Germinal center (tissue), 1 donor: ENCODE data around the gene BHLHA15.
A peak's percentile ranks its signal among the peaks of the same experiment; 100 is the strongest.

Experiments used
- DNase-seq: peaks from one replicate; pipeline ENCODE4 v3.0.0; 2012; ENCODE audit warnings: mixed read lengths, low spot score

The BHLHA15 gene

GRCh38 chr7:98225913-98226614 lies 14.8 kb downstream of the BHLHA15 start:
- DNase-seq = no peak

DNA sequence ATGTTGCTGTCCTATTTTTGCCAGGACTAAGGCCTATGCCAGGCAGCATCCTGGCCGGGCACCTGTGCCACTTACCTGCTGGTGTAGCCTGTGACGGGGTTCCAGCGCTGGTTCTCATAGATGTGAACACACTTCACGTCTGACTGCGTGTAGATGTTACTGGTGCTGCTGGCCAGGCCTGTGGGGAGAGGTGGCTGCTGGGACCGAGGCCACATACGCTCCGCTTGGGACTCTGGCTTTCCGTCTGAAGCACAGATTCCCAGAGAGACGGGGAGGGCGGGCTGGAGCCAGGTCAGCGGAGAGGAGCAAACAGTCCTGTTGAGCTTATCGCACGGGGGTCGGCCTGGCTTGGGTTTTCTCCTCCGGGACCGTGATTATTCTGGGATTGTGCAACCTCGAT lies 16.7 kb downstream of the BHLHA15 start:
- DNase-seq = no peak

GRCh38 chr7:98228801-98229200 lies 17.6 kb downstream of the BHLHA15 start:
- DNase-seq = no peak

DNA sequence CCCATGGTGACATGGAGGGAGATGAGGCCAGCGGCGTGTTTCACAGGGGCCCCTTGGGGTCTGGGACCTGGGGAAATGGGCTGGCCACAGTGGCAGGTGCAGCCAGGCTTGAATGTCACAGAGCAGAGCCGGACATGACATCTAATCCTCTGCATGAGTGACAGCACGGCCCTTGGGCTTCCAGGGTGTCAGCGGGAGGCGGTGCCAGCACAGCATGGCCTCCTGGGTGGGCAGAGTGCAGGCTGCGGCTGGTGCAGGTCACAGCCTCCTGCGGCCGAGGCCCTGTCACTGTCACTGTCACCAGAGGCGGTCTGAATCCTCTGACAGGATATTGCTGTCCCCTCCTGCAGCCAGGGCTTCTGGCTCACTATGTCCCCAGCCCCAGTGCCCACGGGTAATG lies 18.2 kb downstream of the BHLHA15 start:
- no peak for DNase-seq

DNA sequence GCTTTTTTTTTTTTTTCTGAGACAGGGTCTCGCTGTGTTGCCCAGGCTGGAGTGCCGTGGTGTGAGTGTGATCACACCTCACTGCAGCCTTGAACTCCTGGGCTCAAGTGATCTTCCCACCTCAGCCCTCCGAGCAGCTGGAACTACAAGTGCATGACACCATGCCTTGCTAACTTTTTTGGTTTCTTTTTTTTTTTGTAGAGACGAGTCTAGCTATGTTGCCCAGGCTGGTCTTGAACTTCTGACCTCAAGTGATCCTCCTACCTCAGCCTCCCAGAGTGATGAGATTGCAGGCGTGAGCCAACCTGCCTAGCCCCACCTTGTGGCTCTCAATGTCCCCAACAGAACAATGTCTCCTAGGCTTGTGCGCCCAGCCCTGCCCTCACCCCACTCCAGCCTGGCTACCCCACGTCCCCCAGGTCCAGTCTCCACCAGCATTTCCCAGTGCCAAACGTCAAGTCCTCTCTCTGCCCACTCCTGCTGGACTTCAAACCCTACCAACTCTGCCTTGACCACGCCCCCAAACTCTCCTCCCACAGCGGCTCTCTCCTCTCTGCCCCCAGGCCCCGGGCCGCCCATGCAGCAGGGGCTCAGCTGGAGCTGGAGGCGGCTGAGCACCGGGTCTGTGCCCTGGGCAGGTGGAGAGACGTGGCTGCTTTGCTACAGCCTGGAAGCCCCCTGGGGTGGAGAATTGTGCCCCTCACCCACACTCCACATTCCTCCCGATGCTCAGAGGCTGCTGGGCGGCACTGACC lies 18.9 kb downstream of the BHLHA15 start:
- DNase-seq = no peak

GRCh38 chr7:98230746-98231471 lies 19.7 kb downstream of the BHLHA15 start:
- DNase-seq = no peak

GRCh38 chr7:98231493-98232262 lies 20.4 kb downstream of the BHLHA15 start:
- DNase-seq = no peak

DNA sequence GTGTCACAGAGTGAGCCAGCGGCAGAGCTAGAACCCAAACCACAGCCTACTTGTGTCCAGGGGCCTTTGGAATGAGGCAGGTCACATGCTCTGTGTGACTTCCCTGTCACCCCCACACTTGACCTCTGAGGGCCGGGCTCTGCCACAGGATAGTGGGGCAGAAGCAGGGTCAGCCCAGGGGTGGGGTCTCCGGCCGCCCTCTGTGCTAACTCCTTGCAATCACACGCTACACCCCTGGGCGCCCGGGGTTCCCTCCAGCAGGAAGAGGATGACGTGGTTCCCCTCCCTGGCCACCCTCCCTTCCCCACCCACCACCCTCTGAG lies 21.0 kb downstream of the BHLHA15 start:
- no peak for DNase-seq

GRCh38 chr7:98232799-98233198 lies 21.6 kb downstream of the BHLHA15 start:
- DNase-seq = no peak

DNA sequence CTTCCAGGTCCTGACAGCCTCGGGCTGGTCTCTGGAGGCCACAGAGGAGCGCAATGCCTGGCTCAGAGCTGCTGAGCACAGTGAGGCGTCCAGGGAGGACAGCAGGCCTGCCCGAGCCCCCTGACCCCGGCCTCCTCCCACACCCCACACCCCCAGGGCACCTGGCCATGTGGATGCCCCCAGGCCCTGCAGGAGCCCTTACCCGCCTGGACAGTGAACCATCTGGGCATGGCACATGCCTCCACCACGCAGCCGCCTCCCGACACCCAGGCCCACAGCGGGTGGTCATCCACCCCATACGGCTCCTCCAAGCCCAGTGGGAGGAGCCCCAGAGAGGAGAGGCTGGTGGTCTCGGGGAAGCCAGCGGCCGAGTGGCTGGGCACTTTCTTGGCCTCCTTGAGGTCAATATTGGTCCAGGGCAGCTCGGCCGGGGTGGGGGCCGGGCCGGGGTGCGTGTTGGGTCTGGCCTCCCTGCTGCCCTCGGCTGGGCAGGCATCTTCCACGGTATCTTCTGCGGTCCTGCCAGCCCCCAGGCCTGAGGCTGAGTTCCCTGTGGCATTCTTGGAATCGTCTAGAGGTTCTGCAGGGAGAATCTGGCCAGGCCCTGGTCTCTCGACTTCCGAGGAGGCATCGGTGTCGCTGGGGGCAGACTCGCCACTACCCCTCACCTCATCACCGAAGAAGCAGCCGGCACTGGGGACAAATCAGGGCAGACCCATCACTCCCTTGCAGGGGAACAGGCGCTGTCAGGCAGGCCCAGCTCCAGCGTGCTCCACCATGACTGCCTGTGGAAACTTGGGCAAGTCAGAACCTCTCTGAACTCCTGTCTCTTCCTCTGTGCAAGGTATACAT lies 22.2 kb downstream of the BHLHA15 start:
- no peak for DNase-seq

DNA sequence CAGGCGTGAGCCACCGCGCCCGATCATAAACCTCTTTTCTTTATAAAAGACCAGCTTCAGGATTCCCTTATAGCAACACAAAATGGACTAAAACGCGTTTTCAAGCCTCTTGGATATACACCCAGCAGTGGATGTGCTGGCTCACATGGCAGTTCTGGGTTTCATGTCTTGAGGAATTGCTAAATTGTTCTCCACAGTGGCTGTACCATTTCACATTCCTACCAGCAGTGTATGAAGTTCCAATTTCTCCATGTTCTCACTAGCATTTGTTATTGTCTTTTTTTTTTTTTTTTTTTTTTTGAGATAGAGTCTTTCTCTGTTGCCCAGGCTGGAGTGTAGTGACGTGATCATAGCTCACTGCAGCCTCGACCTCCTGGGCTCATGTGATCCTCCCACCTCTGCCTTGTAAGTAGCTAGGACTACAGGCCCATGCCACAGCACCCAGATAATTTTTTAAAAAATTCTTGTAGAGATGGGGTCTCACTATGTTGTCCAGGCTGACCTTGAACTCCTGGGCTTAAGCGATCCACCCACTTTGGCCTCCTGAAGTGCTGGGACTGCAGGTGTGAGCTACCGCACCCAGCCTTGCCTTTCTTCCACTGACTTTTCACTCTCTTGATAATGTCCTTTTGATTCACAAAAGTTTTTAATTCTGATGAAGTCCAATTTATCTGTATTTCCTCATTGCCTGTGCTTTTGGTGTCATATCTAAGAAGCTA lies 23.3 kb downstream of the BHLHA15 start:
- DNase-seq = no peak

- DNase-seq = no peak
Measured at GRCh38 chr7:98235901-98236300, 24.7 kb downstream of the BHLHA15 start.

DNA sequence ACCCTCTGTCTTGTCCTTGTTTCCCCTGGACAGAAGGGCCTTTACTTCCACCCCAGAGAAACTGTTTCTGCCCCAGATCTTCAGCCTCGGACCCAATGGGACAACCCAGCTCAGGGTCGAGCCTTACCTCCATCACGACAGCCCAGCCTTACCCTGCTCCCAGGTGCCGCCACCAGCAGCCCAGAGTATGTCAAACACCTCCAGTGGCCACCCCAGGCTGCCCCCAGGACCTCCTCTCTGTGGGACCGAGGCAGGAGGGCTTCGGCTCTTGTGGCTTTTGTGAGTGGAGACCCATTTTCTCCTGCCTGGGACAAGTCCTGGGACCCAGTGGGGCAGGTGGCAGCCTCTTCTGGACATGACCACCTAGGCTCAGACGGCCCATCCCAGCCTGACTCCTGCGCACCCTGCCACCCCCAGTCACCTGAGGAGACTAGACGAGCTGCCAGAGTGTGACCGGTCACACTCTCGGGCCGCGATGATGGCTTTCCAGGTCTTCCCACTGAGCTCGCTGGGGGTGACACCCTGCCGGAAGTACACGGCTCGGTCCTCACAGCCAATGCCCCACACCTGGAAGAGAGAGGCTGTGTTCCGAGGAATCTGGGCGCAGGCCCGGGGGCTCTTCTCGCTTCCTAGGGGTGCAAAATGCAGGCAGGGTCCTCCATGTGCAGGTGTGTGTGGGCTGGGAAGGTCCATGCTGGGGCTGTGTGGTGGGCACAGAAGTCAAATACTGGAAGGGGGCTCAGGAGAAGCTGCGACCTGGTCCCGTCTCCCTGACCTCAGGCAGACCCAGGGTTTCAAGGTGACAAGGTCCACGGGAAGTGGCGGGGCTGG lies 25.3 kb downstream of the BHLHA15 start:
- no peak for DNase-seq

DNA sequence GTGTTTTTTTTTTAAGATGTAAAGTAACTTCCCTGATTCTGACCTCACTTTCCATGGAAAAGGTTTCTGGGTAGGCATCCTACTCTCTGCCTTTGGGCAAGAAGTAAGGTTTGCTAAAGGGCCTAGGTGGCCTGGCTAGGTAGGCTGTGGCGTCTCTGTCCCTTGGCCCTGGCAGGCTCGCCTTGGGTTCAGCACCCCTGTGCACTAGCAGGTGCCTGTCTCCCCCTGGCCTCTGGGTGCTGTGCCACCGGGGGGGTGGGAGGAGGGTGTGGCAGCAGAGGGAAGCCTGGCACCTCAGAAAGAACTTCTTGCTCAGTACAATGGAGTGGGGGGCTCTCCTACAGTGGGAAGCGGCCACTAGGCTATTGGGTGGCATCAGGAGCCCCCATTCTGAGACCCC lies 26.8 kb downstream of the BHLHA15 start:
- DNase-seq = no peak

GRCh38 chr7:98238976-98239375 lies 27.7 kb downstream of the BHLHA15 start:
- no peak for DNase-seq

- DNase-seq = peak; percentile 57
Measured at GRCh38 chr7:98240961-98241673, 29.9 kb downstream of the BHLHA15 start.

GRCh38 chr7:98241674-98242241 lies 30.5 kb downstream of the BHLHA15 start:
- no peak for DNase-seq

DNA sequence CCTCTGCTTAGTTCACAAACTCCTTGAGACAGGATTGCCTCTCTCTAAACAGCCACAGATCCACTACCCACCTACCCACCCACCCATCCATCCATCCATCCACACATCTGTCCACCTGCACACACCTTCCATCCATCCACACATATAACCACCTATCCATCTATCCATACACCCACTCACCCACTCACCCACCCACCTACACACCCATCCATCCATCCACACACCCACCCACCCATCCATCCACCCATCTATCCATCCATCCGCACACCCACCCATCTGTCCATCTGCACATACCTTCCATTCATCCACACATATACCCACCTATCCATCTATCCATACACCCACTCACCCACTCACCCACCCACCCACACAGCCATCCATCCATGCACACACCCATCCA lies 31.1 kb downstream of the BHLHA15 start:
- no peak for DNase-seq

GRCh38 chr7:98242934-98243333 lies 31.7 kb downstream of the BHLHA15 start:
- DNase-seq = no peak
